ENCODE measurements around the gene CST11. TPM values are rescaled to one million over a fixed set of nuclear protein-coding genes. Genes with fewer than 3 reads are reported as not detected.
A peak's percentile ranks its signal among the peaks of the same experiment; 100 is the strongest.

CST11 gene
- total and polyA plus RNA-seq, 9 of the 15 experiments (the other 6 are each of a cell fraction or from before 2014, with no cell fraction given): not detected

DNA sequence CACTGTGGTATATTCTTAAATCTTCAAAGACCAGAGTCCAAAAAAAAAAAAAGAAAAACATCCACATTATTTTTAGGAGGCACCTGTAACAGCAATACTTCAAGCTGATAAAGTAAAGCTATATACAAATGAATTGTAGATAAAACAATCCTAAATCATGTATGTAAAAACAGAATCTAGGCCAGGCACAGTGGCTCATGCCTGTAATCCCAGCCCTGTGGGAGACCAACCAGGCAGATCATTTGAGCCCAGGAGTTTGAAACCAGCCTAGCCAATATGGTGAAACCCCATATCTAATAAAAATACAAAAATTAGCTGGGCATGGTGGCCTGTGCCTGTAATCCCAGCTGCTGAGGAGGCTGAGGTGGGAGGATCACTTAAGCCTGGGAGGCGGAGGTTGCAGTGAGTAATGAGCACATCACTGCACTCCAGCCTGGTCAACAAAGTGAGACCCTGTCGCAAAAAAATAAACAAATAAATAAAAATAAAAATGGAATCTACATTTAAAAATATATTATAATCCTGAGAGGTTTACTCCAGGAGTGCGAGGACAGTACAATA lies 38.7 kb downstream of the CST11 start:
- FAIRE-seq (no peak), DNase-seq (ENCODE audit: extremely low read depth in 1 of 4, low spot score in 3 of 4) (no peak), ATAC-seq (peak; percentile 40; the same call in 2 of the 3 replicates)
- H2AFZ ChIP-seq (ENCODE audit: low read depth, low read length): no peak overlapping the region
- H4K20me1 ChIP-seq (replicated peaks; ENCODE audit: control insufficient read depth, insufficient read depth, low read length): no peaks in the 10 kb centered on the region
- no peaks in the 10 kb centered on the region for H3K9me3 ChIP-seq (replicated peaks; ENCODE audit: control insufficient read depth, insufficient read depth, low read depth, low read length)
- no peaks in the 10 kb centered on the region for H3K9me1 ChIP-seq (ENCODE audit: control insufficient read depth, insufficient read depth, low read length)
- BruUV-seq (replicated peaks): no TSS peak
- peaks cover 0 to 8% of the 10 kb centered on the region in 2 experiments; a peak in 3 of 5 replicates for H3K4me1 ChIP-seq (replicated peaks in 1 of 2; ENCODE audit: control insufficient read depth in 2 of 2, insufficient read depth in 2 of 2, low read length in 2 of 2)
- intact Hi-C loops (cut with micrococcal nuclease) (loop anchor here (5.0 kb wide), 1 partner anchor 52 kb away; the partner anchor contains the start of gene GZF1), in situ Hi-C loops (cut with MboI) (no loop called here)
- H3K9ac ChIP-seq (ENCODE audit: insufficient read depth in 1 of 2, low read depth in 2 of 2, low read length in 2 of 2): no peak overlapping the region
- ChIA-PET POLR2A (interaction anchor here (0.7 kb wide), 1 partner anchor 64 kb away, joined by 3 read pairs; no protein-coding TSS in a partner anchor), CTCF (ENCODE audit: low intra/inter-chr PET ratio) (no interaction called here)
- H3K36me3 ChIP-seq (ENCODE audit: control insufficient read depth, insufficient read depth, low read length): peaks cover 2% of the 10 kb centered on the region; the same call in 2 of the 3 replicates
- WGBS (ENCODE audit: insufficient coverage, low coverage, missing lambda C conversion rate): 87% methylated on average over 3 of the region's 3 CpGs
- no peak overlapping the region for H3K4me2 ChIP-seq (ENCODE audit: insufficient read depth, low read length)
- H3K27me3 ChIP-seq (ENCODE audit: control insufficient read depth in 2 of 2, insufficient read depth in 2 of 2, low read length in 2 of 2): no peaks in the 10 kb centered on the region
- H3K27ac ChIP-seq (ENCODE audit: extremely low read depth, low read depth, low read length): no peak overlapping the region
- peaks cover 96% of the 10 kb centered on the region for H3K79me2 ChIP-seq (ENCODE audit: control insufficient read depth, insufficient read depth, low read length)
- H3K4me3 ChIP-seq: no peak overlapping the region
- TF ChIP-seq CBX2 (IDR thresholded peaks at IDR 0.05; ENCODE audit: insufficient read depth, low read length, poor library complexity, severe bottlenecking): no peak
- TF ChIP-seq MCM3 (IDR thresholded peaks at IDR 0.05): no peak
- TF ChIP-seq TOE1 (IDR thresholded peaks at IDR 0.05; ENCODE audit: borderline replicate concordance): no peak
- TF ChIP-seq TOE1 (CRISPR knock-in tag; IDR thresholded peaks at IDR 0.05; ENCODE audit: borderline replicate concordance, low read depth): no peak
- TF ChIP-seq, protein P1, sequence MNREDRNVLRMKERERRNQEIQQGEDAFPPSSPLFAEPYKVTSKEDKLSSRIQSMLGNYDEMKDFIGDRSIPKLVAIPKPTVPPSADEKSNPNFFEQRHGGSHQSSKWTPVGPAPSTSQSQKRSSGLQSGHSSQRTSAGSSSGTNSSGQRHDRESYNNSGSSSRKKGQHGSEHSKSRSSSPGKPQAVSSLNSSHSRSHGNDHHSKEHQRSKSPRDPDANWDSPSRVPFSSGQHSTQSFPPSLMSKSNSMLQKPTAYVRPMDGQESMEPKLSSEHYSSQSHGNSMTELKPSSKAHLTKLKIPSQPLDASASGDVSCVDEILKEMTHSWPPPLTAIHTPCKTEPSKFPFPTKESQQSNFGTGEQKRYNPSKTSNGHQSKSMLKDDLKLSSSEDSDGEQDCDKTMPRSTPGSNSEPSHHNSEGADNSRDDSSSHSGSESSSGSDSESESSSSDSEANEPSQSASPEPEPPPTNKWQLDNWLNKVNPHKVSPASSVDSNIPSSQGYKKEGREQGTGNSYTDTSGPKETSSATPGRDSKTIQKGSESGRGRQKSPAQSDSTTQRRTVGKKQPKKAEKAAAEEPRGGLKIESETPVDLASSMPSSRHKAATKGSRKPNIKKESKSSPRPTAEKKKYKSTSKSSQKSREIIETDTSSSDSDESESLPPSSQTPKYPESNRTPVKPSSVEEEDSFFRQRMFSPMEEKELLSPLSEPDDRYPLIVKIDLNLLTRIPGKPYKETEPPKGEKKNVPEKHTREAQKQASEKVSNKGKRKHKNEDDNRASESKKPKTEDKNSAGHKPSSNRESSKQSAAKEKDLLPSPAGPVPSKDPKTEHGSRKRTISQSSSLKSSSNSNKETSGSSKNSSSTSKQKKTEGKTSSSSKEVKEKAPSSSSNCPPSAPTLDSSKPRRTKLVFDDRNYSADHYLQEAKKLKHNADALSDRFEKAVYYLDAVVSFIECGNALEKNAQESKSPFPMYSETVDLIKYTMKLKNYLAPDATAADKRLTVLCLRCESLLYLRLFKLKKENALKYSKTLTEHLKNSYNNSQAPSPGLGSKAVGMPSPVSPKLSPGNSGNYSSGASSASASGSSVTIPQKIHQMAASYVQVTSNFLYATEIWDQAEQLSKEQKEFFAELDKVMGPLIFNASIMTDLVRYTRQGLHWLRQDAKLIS (CRISPR knock-in tag; IDR thresholded peaks at IDR 0.05): no peak
- TF ChIP-seq RHOXF2B (CRISPR knock-in tag; conservative IDR thresholded peaks at IDR 0.05): no peak
- TF ChIP-seq, protein P2, sequence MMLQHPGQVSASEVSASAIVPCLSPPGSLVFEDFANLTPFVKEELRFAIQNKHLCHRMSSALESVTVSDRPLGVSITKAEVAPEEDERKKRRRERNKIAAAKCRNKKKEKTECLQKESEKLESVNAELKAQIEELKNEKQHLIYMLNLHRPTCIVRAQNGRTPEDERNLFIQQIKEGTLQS (IDR thresholded peaks at IDR 0.05): no peak
- TF ChIP-seq, protein P2 (CRISPR knock-in tag; conservative IDR thresholded peaks at IDR 0.05): no peak
- TF ChIP-seq CBX8 (IDR thresholded peaks at IDR 0.05; ENCODE audit: borderline replicate concordance, extremely low read depth, low read depth, low read length, poor library complexity, severe bottlenecking): no peak
- TF ChIP-seq SMAD2 (IDR thresholded peaks at IDR 0.05; ENCODE audit: low read depth, low read length): no peak
- TF ChIP-seq RBM22 (IDR thresholded peaks at IDR 0.05; ENCODE audit: low read depth, low read length, poor library complexity, severe bottlenecking): no peak
- TF ChIP-seq ZNF766 (CRISPR knock-in tag; conservative IDR thresholded peaks at IDR 0.05): no peak
- no peak for TF ChIP-seq NR2C2 (CRISPR knock-in tag; IDR thresholded peaks at IDR 0.05)
- no peak for TF ChIP-seq NR2C2 (tag; IDR thresholded peaks at IDR 0.05)
